GM12878 (cell line): ENCODE results near the gene DCDC2C. TPM values are rescaled to one million over a fixed set of nuclear protein-coding genes. Genes with fewer than 3 reads are reported as not detected.

Experiments
- ATAC-seq: fragments of 200-7000 bp; cut with Tn5 transposase; 3 replicates; pipeline ENCODE4 v1.9.1; 2020; ENCODE audit warnings: mild to moderate bottlenecking, moderate library complexity
- BruUV-seq: library from RNA; stranded (reverse); fragments of 400-500 nt; replicated peaks from 2 replicates; lab custom pipeline; 2021; lab: Mats Ljungman, UMichigan
- CTCF ChIA-PET: fragments of 300-600 bp; sonication (Branson Sonifier 250); formaldehyde crosslinking; extraction: SDS; loops from one replicate; lab custom pipeline; 2021; ENCODE audit warnings: inconsistent platforms; lab: Yijun Ruan, JAX
- POLR2A ChIA-PET: fragments of 350-600 bp; formaldehyde crosslinking; extraction: SDS; loops from one replicate; lab custom pipeline; 2021; ENCODE audit warnings: inconsistent platforms; lab: Charles Lee
- RAD21 ChIA-PET: fragments of 300-600 bp; sonication (Branson Sonifier 250); formaldehyde crosslinking; loops from one replicate; lab custom pipeline; 2023; ENCODE audit warnings: antibody characterized with exemption; ENCODE audit not compliant: unreplicated experiment; lab: Charles Lee
- SMC1A ChIA-PET: fragments of 300-600 bp; sonication (Branson Sonifier 250); formaldehyde crosslinking; loops from one replicate; lab custom pipeline; 2023; ENCODE audit not compliant: unreplicated experiment, uncharacterized antibody; lab: Charles Lee
- DNase-seq: peaks from one replicate; pipeline ENCODE4 v3.0.0-alpha.2; 2011; ENCODE audit warnings: low read depth, low spot score
- FAIRE-seq: peaks from 3 replicates; lab custom pipeline; 2011; peaks lifted over from hg19 to GRCh38; lab: Jason Lieb, UNC
- H2AFZ ChIP-seq: 2 replicates; pipeline ENCODE4 v1.6.0; 2011; ENCODE audit warnings: low read depth, low read length, control low read depth; ENCODE audit not compliant: control insufficient read depth
- H3K27ac ChIP-seq: 2 replicates; pipeline ENCODE4 v1.5.1; 2011; ENCODE audit warnings: control low read depth; ENCODE audit not compliant: control insufficient read depth, insufficient read depth
- H3K27me3 ChIP-seq, 2 experiments: replicated peaks in 1 of 2; 2 replicates each; pipeline versions ENCODE4 v1.6.0 to v1.6.1; 2011; ENCODE audit warnings: low read length in 1 of 2; ENCODE audit not compliant: control insufficient read depth in 2 of 2, insufficient read depth in 2 of 2
- H3K36me3 ChIP-seq, 2 experiments: 2 replicates each; pipeline ENCODE4 v1.5.1; 2011; ENCODE audit warnings: low read length in 1 of 2; ENCODE audit not compliant: control insufficient read depth in 2 of 2, insufficient read depth in 2 of 2
- H3K4me1 ChIP-seq: 2 replicates; pipeline ENCODE4 v1.6.1; 2011; ENCODE audit warnings: mild to moderate bottlenecking, low read length, moderate library complexity, mixed read lengths; ENCODE audit not compliant: control insufficient read depth, insufficient read depth
- H3K4me2 ChIP-seq: 2 replicates; pipeline ENCODE4 v1.6.0; 2011; ENCODE audit warnings: control low read depth; ENCODE audit not compliant: control insufficient read depth, insufficient read depth
- H3K4me3 ChIP-seq: fragments of 200-600 bp; sonication (generic); 2 replicates; pipeline ENCODE4 v1.5.1; 2016
- H3K79me2 ChIP-seq: 2 replicates; pipeline ENCODE4 v1.6.0; 2011; ENCODE audit warnings: low read length; ENCODE audit not compliant: control insufficient read depth, insufficient read depth
- H3K9ac ChIP-seq: 2 replicates; pipeline ENCODE4 v1.8.0; 2011; ENCODE audit warnings: low read length, control low read depth, mixed read lengths; ENCODE audit not compliant: control insufficient read depth, insufficient read depth
- H3K9me3 ChIP-seq: replicated peaks from 3 replicates; pipeline ENCODE4 v1.5.1; 2011; ENCODE audit warnings: mild to moderate bottlenecking, low read length; ENCODE audit not compliant: control insufficient read depth, insufficient read depth
- H4K20me1 ChIP-seq: 2 replicates; pipeline ENCODE4 v1.6.0; 2011; ENCODE audit not compliant: control insufficient read depth, insufficient read depth
- ATF3 ChIP-seq: IDR thresholded peaks from 2 replicates; pipeline ENCODE4 v1.6.1; 2011; ENCODE audit warnings: low read depth, mild to moderate bottlenecking, low read length, moderate library complexity, borderline replicate concordance; ENCODE audit errors: extremely low read depth
- BCLAF1 ChIP-seq: fragments of 450-650 bp; IDR thresholded peaks from 2 replicates; pipeline ENCODE4 v1.6.1; 2017; ENCODE audit warnings: antibody characterized with exemption, mild to moderate bottlenecking, moderate library complexity
- CBX5 ChIP-seq: sonication (generic); IDR thresholded peaks from 2 replicates; pipeline ENCODE4 v1.6.1; 2016; ENCODE audit warnings: low read depth, moderate library complexity, mild to moderate bottlenecking, inconsistent platforms
- CEBPB ChIP-seq, 2 experiments: fragments of 150-350 bp in 1 of 2; IDR thresholded peaks; 2 replicates each; pipeline ENCODE4 v1.6.1; 2012 to 2014; ENCODE audit warnings: low read depth in 2 of 2, low read length in 2 of 2, borderline replicate concordance in 1 of 2, inconsistent platforms in 1 of 2
- CEBPZ ChIP-seq: fragments of 150-350 bp; IDR thresholded peaks from 2 replicates; pipeline ENCODE4 v1.6.1; 2016; ENCODE audit warnings: low read depth, low read length
- CREM ChIP-seq: IDR thresholded peaks from 2 replicates; pipeline ENCODE4 v1.6.1; 2014; ENCODE audit warnings: antibody characterized with exemption, low read depth
- EZH2 ChIP-seq: IDR thresholded peaks from 2 replicates; pipeline ENCODE4 v1.6.1; 2012; ENCODE audit warnings: low read depth, mild to moderate bottlenecking, control low read depth, inconsistent platforms, low read length, borderline replicate concordance; ENCODE audit not compliant: control insufficient read depth
- MEF2B ChIP-seq: fragments of 450-650 bp; IDR thresholded peaks from 2 replicates; pipeline ENCODE4 v1.6.1; 2018; ENCODE audit warnings: mild to moderate bottlenecking, moderate library complexity; ENCODE audit not compliant: partially characterized antibody, poor library complexity, severe bottlenecking
- NFYA ChIP-seq: IDR thresholded peaks from 2 replicates; pipeline ENCODE4 v1.6.1; 2011; ENCODE audit warnings: low read depth, mild to moderate bottlenecking, low read length, improper control_type of control experiment, borderline replicate concordance
- POLR2A ChIP-seq: IDR thresholded peaks from 2 replicates; pipeline ENCODE4 v1.6.1; 2011; ENCODE audit warnings: low read depth, mild to moderate bottlenecking, low read length
- STAT1 ChIP-seq: fragments of 450-650 bp; conservative IDR thresholded peaks from 2 replicates; pipeline ENCODE4 v1.6.1; 2014; ENCODE audit warnings: antibody characterized with exemption, mild to moderate bottlenecking
- TCF3 ChIP-seq: IDR thresholded peaks from 2 replicates; pipeline ENCODE4 v1.6.1; 2012; ENCODE audit warnings: low read depth, mild to moderate bottlenecking, low read length, borderline replicate concordance; ENCODE audit not compliant: insufficient read depth
- ZBED1 ChIP-seq: IDR thresholded peaks from 2 replicates; pipeline ENCODE4 v1.6.1; 2016; ENCODE audit warnings: borderline replicate concordance
- WGBS: methylation state at CpG from one replicate; pipeline ENCODE4 v1.1.6; 2016; ENCODE audit warnings: low lambda C conversion rate; ENCODE audit not compliant: insufficient replicate concordance, insufficient coverage; ENCODE audit errors: missing lambda C conversion rate; 5-methylcytosine and 5-hydroxymethylcytosine counted together
- in situ Hi-C: fragments of 300-500 bp; cut with MboI; formaldehyde crosslinking; loops from 9 replicates; pipeline ENCODE4 v1.14.3; 2018; ENCODE audit warnings: mixed read lengths
- intact Hi-C: fragments of 100-400 bp; cut with micrococcal nuclease; formaldehyde crosslinking; loops from one replicate; pipeline ENCODE4 v1.14.2; 2022; ENCODE audit not compliant: unreplicated experiment
- polyA plus RNA-seq, 11 experiments: library from polyadenylated mRNA; depleted of rRNA in 4 of 11; unstranded in 6 of 11; stranded (reverse) in 5 of 11; fragments of >200 nt; fragmentation: Nextera tagmentation in 4 of 11; fragmentation: Illumina TruSeq in 1 of 11; extraction: Ambion mirVana in 4 of 11; extraction: Trizol in 1 of 11; gene quantifications; 1 replicate in 1 of 11; 2 replicates in 10 of 11; pipeline versions ENCODE4 v1.2.1 to v1.2.3, GENCODE V29; 2011 to 2016; ENCODE audit warnings: inconsistent platforms in 2 of 11, missing spikeins in 2 of 11, low read depth in 1 of 11
- total RNA-seq, 4 experiments: library from RNA; depleted of rRNA in 3 of 4; stranded (reverse); fragments of >200 nt in 3 of 4; fragmentation: Illumina TruSeq in 1 of 4; extraction: Trizol in 1 of 4; gene quantifications; 2 replicates each; pipeline versions ENCODE4 v1.2.1 to v1.2.3, GENCODE V29; 2013 to 2021
- TF ChIP-seq, protein P1 (sequence below): fragments of 450-650 bp; IDR thresholded peaks from 2 replicates; pipeline ENCODE4 v1.6.1; 2018; ENCODE audit warnings: mild to moderate bottlenecking, low read depth, moderate library complexity; ENCODE audit not compliant: partially characterized antibody

Gene DCDC2C
- total and polyA plus RNA-seq, 10 of the 15 experiments (the other 5 are each of a cell fraction or from before 2014, with no cell fraction given) = not detected

GRCh38 chr2:3749201-3749600 lies 45.8 kb downstream of the DCDC2C start (continued):
- TF ChIP-seq, protein P1, sequence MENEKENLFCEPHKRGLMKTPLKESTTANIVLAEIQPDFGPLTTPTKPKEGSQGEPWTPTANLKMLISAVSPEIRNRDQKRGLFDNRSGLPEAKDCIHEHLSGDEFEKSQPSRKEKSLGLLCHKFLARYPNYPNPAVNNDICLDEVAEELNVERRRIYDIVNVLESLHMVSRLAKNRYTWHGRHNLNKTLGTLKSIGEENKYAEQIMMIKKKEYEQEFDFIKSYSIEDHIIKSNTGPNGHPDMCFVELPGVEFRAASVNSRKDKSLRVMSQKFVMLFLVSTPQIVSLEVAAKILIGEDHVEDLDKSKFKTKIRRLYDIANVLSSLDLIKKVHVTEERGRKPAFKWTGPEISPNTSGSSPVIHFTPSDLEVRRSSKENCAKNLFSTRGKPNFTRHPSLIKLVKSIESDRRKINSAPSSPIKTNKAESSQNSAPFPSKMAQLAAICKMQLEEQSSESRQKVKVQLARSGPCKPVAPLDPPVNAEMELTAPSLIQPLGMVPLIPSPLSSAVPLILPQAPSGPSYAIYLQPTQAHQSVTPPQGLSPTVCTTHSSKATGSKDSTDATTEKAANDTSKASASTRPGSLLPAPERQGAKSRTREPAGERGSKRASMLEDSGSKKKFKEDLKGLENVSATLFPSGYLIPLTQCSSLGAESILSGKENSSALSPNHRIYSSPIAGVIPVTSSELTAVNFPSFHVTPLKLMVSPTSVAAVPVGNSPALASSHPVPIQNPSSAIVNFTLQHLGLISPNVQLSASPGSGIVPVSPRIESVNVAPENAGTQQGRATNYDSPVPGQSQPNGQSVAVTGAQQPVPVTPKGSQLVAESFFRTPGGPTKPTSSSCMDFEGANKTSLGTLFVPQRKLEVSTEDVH = no peak
- TF ChIP-seq TCF3 (no peak), BCLAF1 (no peak), CEBPB (IDR thresholded peaks at IDR 0.05; ENCODE audit: borderline replicate concordance in 1 of 2, low read depth in 2 of 2, low read length in 2 of 2) (no peak), CBX5 (no peak), POLR2A (no peak)

DNA sequence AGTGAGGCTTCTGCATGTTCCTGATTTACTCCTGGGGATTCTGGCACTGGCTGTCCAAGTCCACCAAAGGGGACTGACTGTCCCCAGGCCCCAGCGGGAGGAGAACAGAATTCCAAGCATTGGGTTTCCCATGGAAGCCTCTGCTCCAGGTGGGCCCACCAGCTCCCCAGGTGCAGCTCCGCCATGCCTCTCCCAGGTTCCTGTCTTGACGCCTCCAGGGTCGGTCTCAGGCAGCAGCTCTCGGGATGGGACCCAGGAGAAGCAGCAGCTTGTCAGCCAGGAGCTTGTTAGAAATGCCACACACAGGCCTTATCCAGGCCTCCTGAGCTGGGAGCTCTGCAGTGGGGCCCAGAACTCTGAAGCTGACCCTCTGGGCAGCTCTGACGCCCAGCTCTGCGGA lies 47.9 kb downstream of the DCDC2C start:
- ChIA-PET POLR2A (no interaction called here), CTCF (no interaction called here), RAD21 (no interaction called here), SMC1A (no interaction called here)
- no peaks in the 10 kb centered on the region for H3K36me3 ChIP-seq
- H3K27me3 ChIP-seq = no peaks in the 10 kb centered on the region; a peak in 2 of 4 replicates
- DNase-seq (no peak), FAIRE-seq (no peak), ATAC-seq (no peak)
- no peak overlapping the region for H3K4me2 ChIP-seq
- no peak overlapping the region for H2AFZ ChIP-seq
- no peaks in the 10 kb centered on the region for H3K79me2 ChIP-seq
- WGBS = 44% methylated on average over 7 of the region's 7 CpGs
- H3K9me3 ChIP-seq = no peaks in the 10 kb centered on the region
- BruUV-seq = no TSS peak
- H3K27ac ChIP-seq = no peak overlapping the region
- H4K20me1 ChIP-seq = no peaks in the 10 kb centered on the region
- in situ Hi-C loops = no loop called here
- H3K9ac ChIP-seq = no peak overlapping the region
- intact Hi-C loops = no loop called here
- no peak overlapping the region for H3K4me3 ChIP-seq
- no peaks in the 10 kb centered on the region for H3K4me1 ChIP-seq
- TF ChIP-seq NFYA (no peak), CEBPZ (no peak), ZBED1 (no peak), ATF3 (no peak), EZH2 (no peak), MEF2B (no peak), CREM (no peak), STAT1 (no peak)
